Gastrocnemius medialis (tissue), 4 donors: ENCODE results near the gene KLHL29. TPM values are rescaled to one million over a fixed set of nuclear protein-coding genes. Genes with fewer than 3 reads are reported as not detected.

Experiments
- ATAC-seq, 2 donors: fragments of 150-250 bp; one replicate each; pipeline ENCODE4 v1.9.1; 2016
- DNase-seq, 2 donors: peaks; one replicate each; pipeline ENCODE4 v3.0.0-alpha.2; 2019
- H3K27ac ChIP-seq, 4 donors: fragments of 200-600 bp; sonication (generic); 1 replicate in 1 of 4; 2 replicates in 3 of 4; pipeline ENCODE4 v1.5.1; 2016 to 2018; ENCODE audit warnings: mild to moderate bottlenecking in 2 of 4, moderate library complexity in 1 of 4
- H3K27me3 ChIP-seq, 3 donors: fragments of 200-600 bp; sonication (generic) in 2 of 3; 1 replicate in 1 of 3; 2 replicates in 2 of 3; pipeline versions ENCODE4 v1.5.1 to v1.6.0; 2016 to 2019; ENCODE audit warnings: mild to moderate bottlenecking in 1 of 3, moderate library complexity in 1 of 3
- H3K36me3 ChIP-seq, 2 donors: fragments of 200-600 bp; sonication (generic) in 1 of 2; one replicate each; pipeline ENCODE4 v1.5.1; 2017 to 2018
- H3K4me1 ChIP-seq, 2 donors: fragments of 200-600 bp; sonication (generic) in 1 of 2; one replicate each; pipeline ENCODE4 v1.5.1; 2016 to 2017; ENCODE audit warnings: mild to moderate bottlenecking in 2 of 2
- H3K4me3 ChIP-seq, 4 donors: fragments of 200-600 bp; sonication (generic) in 3 of 4; 1 replicate in 1 of 4; 2 replicates in 3 of 4; pipeline ENCODE4 v1.5.1; 2016 to 2019; ENCODE audit warnings: mild to moderate bottlenecking in 2 of 4
- H3K9me3 ChIP-seq, 3 donors: fragments of 200-600 bp; sonication (generic) in 2 of 3; 1 replicate in 1 of 3; 2 replicates in 2 of 3; pipeline ENCODE4 v1.5.1; 2016 to 2019
- POLR2A ChIP-seq, 2 donors: fragments of 450-650 bp; IDR thresholded peaks; one replicate each; pipeline ENCODE4 v1.6.1; 2017; ENCODE audit warnings: antibody characterized with exemption in 2 of 2, mild to moderate bottlenecking in 2 of 2, moderate library complexity in 2 of 2
- in situ Hi-C, 4 donors: fragments of 200-750 bp; cut with MboI; loops; one replicate each; pipeline versions ENCODE4 v1.15.0 to v1.8.0; 2017; ENCODE audit warnings: low sequenced_read_pairs in 4 of 4
- intact Hi-C: fragments of 100-400 bp; cut with DNase I; formaldehyde crosslinking; loops from one replicate; pipeline ENCODE4 v1.15.1; 2023; ENCODE audit warnings: low total_unique reads
- total RNA-seq, 4 donors: library from RNA; depleted of rRNA; stranded (reverse); fragments of >200 nt; gene quantifications; one replicate each; pipeline versions ENCODE4 v1.1.0 to v1.2.3, GENCODE V29; 2016
- TF ChIP-seq, protein P1 (sequence below), 5 experiments: fragments of 450-650 bp in 3 of 5; fragments of 200-600 bp in 2 of 5; sonication (generic) in 2 of 5; IDR thresholded peaks in 4 of 5; conservative IDR thresholded peaks in 1 of 5; 1 replicate in 4 of 5; 2 replicates in 1 of 5; pipeline ENCODE4 v1.5.1; 2016 to 2019; ENCODE audit warnings: antibody characterized with exemption in 5 of 5, mild to moderate bottlenecking in 3 of 5, moderate library complexity in 3 of 5

KLHL29 gene
- total RNA-seq, 4 donors from 2014 or later, result 4.3 to 24.9 (median 8.7) TPM

GRCh38 chr2:23673082-23673481 lies 288.1 kb downstream of the KLHL29 start:
- Histone ChIP-seq H3K27ac (no peak overlapping the region), H3K4me3 (no peak overlapping the region), H3K27me3 (no peaks in the 10 kb centered on the region), H3K9me3 (no peaks in the 10 kb centered on the region), H3K4me1 (peaks cover 0 to 4% of the 10 kb centered on the region in 2 donors), H3K36me3 (no peaks in the 10 kb centered on the region)
- ATAC-seq (no peak), DNase-seq (no peak)
- in situ Hi-C loops (no loop called here), intact Hi-C loops (no loop called here)
- TF ChIP-seq, protein P1, sequence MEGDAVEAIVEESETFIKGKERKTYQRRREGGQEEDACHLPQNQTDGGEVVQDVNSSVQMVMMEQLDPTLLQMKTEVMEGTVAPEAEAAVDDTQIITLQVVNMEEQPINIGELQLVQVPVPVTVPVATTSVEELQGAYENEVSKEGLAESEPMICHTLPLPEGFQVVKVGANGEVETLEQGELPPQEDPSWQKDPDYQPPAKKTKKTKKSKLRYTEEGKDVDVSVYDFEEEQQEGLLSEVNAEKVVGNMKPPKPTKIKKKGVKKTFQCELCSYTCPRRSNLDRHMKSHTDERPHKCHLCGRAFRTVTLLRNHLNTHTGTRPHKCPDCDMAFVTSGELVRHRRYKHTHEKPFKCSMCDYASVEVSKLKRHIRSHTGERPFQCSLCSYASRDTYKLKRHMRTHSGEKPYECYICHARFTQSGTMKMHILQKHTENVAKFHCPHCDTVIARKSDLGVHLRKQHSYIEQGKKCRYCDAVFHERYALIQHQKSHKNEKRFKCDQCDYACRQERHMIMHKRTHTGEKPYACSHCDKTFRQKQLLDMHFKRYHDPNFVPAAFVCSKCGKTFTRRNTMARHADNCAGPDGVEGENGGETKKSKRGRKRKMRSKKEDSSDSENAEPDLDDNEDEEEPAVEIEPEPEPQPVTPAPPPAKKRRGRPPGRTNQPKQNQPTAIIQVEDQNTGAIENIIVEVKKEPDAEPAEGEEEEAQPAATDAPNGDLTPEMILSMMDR (IDR thresholded peaks at IDR 0.05 in 4 of 5, conservative IDR thresholded peaks at IDR 0.05 in 1 of 5), result no peak
- no peak for TF ChIP-seq POLR2A (IDR thresholded peaks at IDR 0.05)

- TF ChIP-seq, protein P1 (IDR thresholded peaks at IDR 0.05 in 4 of 5, conservative IDR thresholded peaks at IDR 0.05 in 1 of 5), result no peak
- no peak for TF ChIP-seq POLR2A (IDR thresholded peaks at IDR 0.05)
- Histone ChIP-seq H3K4me3 (no peak overlapping the region), H3K36me3 (no peaks in the 10 kb centered on the region), H3K27me3 (no peaks in the 10 kb centered on the region), H3K27ac (no peak overlapping the region), H3K9me3 (no peaks in the 10 kb centered on the region), H3K4me1 (peaks cover 0 to 4% of the 10 kb centered on the region in 2 donors)
- intact Hi-C loops, result no loop called here
- in situ Hi-C loops, result no loop called here
- no peak for ATAC-seq
- no peak for DNase-seq
Measured at GRCh38 chr2:23673830-23674679, 289.1 kb downstream of the KLHL29 start.

- H3K36me3 ChIP-seq, result no peaks in the 10 kb centered on the region
- intact Hi-C loops, result no loop called here
- TF ChIP-seq, protein P1 (IDR thresholded peaks at IDR 0.05 in 4 of 5, conservative IDR thresholded peaks at IDR 0.05 in 1 of 5), result no peak
- no peak for TF ChIP-seq POLR2A (IDR thresholded peaks at IDR 0.05)
Measured at GRCh38 chr2:23675506-23675905, 290.5 kb downstream of the KLHL29 start.

DNA sequence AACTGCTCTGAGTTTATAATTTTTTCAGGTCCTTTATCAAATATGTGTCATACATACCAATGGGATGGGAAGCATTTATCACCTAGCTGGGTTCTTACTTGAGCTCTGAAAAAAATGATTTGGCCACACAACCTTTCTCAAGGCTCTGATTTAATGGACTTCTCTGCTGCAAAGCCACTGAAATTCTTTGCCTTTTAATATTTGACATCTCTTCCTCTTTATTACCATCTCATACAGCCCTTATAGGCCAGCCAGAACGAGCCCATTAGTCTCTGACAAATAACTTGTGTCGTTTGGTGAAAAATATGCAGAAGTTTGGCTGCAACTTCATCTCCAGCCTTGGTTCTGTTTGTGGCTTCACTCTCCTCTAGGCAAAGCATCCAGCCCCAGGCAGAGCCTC lies 292.9 kb downstream of the KLHL29 start:
- Histone ChIP-seq H3K27ac (no peak overlapping the region), H3K27me3 (no peaks in the 10 kb centered on the region), H3K4me1 (no peaks in the 10 kb centered on the region), H3K36me3 (no peaks in the 10 kb centered on the region), H3K4me3 (no peak overlapping the region), H3K9me3 (no peaks in the 10 kb centered on the region)
- TF ChIP-seq, protein P1 (IDR thresholded peaks at IDR 0.05 in 4 of 5, conservative IDR thresholded peaks at IDR 0.05 in 1 of 5), result no peak
- TF ChIP-seq POLR2A (IDR thresholded peaks at IDR 0.05), result no peak
- no peak for ATAC-seq
- DNase-seq, result no peak
- intact Hi-C loops (no loop called here), in situ Hi-C loops (no loop called here)

More at GRCh38 chr2:23675506-23675905, 290.5 kb downstream of the KLHL29 start:
- Histone ChIP-seq H3K4me1 (no peaks in the 10 kb centered on the region), H3K4me3 (no peak overlapping the region), H3K27ac (no peak overlapping the region), H3K27me3 (no peaks in the 10 kb centered on the region), H3K9me3 (no peaks in the 10 kb centered on the region)
- DNase-seq, result no peak
- in situ Hi-C loops, result no loop called here
- no peak for ATAC-seq
